NCI-H82 treated with DMSO at 0.1 percent for 48 hours (cell line): ENCODE results near the gene ZNF285.
"Not testable (repeated sequence)": the region's sequence is repeated elsewhere in the genome, so short reads cannot be mapped to it uniquely, and the experiment has no call there.

Source experiments
- DNase-seq: peaks from one replicate; lab custom pipeline; 2025; ENCODE audit not compliant: unreplicated experiment; lab: John Stamatoyannopoulos, UW

ZNF285 gene

DNA sequence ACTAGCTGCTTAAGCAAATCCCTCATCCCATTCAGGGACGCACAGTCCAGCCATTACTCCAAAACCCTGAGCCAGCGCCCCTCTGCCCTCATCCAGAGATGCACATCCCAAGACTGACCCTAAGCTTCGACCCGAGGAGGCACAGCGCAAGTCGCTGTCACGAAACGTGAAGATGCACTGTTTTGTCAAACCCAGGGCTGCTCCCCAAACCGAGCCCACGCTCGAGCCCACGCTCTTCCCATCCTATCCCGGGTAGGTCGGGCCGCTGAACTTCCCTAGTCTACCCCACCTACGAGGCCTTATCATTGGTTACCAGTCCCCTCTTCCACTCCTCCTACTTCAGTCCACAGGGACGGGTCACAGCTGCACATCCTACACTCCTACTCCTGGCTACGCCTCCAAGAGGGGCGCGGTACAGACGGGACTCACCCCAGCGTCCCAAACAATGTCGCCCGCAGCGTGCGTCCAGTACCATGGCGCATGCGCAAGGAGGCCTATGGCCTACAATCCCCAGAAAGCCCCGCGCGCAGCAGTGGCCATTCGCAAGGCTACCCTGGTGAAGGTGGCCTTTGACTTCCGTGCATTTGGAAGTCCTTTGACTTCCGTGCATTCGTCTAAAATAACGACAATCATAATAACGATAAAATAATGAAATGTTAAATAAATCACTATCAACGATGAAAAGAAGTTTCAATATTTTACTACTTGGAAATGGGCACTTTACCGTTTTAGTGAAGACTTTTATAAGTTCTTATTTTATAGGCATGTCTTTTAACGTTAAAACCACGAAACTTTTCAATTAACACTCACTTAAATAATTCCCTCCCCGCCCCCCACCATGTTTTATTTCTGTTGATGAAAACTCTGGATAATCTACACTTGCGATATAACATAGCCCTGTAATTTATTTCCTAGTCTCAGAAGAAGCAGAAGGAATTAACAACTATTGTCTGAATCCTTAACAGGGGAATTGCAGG, at the start of gene ZNF285:
ZNF285 (minus strand) TSS at position 470 of the 977 bp plus-strand sequence. CDS start 4,395 bp downstream, outside the sequence.
- no peak for DNase-seq

DNA sequence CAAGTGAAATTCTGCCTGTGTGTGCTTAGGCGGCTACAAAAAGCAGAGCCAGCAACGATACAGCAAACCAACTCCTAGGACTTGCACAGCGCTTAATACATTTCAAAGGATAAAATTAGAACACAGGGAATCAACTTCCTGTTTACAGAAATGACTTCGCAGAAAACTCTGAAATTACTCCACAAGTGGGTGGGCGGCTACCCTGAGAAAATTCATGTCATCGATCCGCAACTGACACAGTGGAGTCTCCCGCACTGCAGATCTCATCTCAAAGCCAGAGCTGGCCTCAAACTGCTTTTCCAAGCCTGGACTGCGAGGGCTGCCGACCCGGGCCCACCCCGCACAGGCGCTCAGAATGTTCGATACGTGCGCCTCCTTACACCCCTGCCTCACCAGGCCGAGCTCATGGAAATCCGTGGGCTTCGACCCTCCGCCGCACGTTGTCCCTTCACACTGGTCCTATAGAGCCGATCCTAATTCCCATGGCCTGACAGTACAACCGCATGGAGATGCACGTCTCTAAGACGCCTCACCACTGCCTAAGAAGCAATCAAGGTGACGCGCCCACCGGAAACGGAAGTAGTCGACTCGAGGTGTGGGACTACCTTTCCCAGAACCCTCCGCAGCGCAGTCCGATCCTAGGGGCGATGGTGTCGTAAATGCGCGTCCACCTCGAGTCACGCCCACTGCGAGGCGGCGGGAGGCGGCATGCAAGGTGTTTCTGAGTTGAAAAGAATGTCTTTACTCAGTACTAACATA, 46.7 kb upstream of the ZNF285 start, which contains the start of gene ZNF229:
ZNF229 (minus strand) TSS at position 557 of the 759 bp plus-strand sequence. CDS start 5,625 bp downstream, outside the sequence.
- peak; percentile 69 for DNase-seq

DNA sequence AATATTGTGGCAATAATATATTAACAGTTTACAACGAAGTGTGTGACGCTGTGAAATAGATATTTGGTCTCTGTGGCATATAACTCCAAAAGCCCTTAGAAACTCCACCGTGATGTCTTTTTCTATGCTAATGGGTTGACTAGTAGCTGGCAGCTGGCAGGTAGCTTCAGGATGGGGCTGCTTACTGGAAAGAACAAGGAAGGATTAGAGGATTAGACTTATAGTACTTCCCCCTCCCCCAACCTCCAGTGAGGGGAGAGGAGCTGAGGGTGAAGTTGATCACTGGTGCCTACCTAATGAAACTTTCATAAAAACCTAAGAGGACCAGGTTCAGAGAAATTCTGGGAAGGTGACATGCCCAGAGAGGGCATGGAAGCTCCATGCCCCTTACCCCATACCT, 37.0 kb upstream of the ZNF285 start:
- peak; percentile 61 for DNase-seq

DNA sequence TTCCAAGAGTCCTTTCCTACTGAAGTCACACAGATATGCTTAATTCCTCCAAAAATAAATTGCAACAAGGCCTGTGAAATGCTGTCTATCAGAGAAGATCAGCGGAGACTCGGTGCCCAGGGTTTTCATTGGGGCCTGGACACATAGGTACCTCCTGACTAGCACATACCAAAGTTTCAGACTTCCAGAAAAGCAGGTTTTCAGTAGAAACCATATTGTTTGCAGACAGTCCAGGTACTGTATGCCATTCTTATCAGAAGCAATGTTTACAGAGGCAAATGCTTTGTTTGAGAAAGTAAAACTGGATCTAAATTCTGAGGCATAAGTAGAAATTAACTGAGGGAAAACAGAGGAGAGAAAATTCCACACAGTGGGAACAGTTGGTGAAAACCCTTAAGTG, 34.0 kb upstream of the ZNF285 start:
- DNase-seq = no peak

DNA sequence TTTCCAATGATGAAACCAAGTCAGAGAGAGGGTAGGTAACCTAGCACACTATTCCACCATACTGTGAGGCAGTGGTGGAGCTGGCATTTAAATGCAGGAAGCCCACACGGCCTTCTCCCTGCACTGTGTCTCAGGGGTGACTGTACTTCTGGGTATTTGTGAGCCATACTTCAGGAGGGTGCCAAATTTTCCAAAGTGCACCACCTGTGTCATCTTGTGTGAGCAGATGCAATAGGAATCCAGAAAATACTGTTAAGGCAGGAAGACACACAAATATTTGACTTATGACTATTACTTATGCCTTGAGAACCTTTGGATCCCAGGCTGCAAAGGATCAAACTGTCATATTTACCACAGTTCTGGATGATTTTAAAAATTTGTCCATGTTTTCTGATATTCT, 29.5 kb upstream of the ZNF285 start:
- DNase-seq = no peak

DNA sequence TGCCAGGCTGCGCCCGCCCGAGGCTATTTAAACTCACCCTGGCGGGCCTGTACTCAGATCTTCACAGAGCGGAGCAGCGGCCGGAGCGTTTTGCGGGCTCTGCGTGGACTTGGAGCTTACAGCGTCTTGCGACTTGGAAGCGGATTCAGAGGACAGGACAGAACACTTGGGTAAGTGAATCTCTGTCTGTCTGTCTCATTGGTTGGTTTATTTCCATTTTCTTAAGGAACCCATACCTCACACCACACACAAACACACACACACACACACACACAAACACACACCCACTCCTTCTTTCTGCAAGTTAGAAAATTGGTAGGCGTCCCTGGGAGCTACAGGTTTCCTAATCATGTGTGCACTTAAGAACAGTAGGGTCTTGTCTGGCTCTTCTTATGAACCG, 14.1 kb upstream of the ZNF285 start:
- DNase-seq = not testable (repeated sequence)

DNA sequence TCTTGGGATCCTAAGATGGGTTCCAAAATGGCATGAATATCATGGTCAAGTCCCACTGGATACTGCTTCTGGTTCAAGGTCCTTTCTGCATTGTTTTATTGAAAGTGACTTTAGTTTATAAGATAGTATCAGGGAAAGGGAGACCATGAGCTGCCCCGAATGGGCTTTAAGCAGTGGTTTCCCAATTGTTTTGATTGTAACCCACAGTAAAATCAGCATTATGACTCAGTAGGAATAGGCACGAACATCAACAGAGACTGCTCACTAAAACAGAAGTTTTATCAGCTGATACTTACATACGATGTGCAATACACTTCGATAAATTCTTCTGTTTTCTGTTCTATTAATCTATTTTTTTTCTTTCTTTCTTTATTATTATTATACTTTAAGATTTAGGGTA, 12.1 kb downstream of the ZNF285 start:
- DNase-seq = not testable (repeated sequence)

DNA sequence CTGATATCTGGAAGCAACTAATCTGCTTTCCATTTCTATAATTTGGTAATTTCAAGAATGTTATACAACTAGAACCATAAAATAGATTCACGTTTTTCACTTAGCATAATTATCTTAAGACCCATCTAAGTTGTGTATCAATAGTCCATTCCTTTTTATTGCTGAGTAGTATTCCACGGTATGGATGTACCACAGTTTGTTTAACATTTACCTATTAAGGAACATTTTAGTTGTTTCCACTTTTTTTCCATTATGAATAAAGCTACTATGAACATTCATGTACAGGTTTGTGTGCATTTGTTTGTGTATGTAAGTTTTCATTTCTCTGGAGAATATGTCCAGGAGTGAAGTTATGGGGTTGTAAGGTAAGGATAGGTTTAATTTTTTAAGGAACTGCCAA, 26.6 kb downstream of the ZNF285 start:
- DNase-seq = no peak

DNA sequence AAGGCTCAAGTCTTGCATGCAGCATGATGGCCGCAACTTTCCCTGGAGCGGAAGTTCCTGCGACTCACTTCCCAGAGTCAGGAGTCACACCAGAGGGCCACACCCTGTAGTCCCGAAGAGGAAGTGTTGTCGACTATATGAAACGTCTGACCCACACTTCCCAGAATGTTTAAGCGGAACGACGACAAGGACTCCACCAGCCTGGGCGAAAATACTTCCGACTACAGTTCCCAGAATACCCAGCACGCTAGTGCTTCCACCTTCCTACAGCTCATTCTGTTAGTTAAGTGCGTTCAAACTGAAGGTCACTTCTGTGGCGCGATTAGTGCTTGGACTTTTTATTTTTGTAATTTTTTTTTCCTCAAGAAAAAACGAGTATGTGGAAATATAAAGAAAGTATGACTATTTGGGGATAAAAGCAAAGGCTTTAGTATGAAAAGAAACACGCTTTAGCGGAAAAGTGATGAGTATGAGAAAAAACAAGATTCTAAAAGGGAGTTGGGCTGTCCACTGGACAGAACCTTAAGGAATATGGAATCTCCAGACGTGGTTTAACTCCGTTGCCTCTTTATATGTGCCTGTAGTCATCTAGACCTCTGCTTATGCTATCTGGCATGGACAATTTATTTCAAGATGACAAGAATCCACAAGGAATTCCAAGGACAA, 29.5 kb downstream of the ZNF285 start:
- DNase-seq = no peak

DNA sequence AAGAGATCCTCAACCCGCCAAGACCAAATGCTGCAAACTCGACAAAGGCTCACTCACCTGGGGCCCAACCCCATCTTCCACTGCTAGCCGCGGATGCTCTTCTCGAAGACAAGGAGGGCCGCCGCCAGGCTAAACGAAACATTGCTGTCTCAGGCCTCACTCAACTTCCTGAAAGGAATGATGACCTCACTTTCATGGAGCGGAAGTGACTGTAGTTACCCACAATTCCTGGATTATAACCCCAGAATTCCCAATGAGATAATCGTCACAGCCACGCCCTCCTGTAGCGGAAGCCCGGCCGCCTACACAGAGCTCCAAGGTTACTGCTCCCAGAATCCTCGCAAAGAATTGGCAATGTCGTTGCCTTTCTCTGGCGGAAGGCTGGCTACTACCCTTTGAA, 34.4 kb downstream of the ZNF285 start:
- DNase-seq = no peak

DNA sequence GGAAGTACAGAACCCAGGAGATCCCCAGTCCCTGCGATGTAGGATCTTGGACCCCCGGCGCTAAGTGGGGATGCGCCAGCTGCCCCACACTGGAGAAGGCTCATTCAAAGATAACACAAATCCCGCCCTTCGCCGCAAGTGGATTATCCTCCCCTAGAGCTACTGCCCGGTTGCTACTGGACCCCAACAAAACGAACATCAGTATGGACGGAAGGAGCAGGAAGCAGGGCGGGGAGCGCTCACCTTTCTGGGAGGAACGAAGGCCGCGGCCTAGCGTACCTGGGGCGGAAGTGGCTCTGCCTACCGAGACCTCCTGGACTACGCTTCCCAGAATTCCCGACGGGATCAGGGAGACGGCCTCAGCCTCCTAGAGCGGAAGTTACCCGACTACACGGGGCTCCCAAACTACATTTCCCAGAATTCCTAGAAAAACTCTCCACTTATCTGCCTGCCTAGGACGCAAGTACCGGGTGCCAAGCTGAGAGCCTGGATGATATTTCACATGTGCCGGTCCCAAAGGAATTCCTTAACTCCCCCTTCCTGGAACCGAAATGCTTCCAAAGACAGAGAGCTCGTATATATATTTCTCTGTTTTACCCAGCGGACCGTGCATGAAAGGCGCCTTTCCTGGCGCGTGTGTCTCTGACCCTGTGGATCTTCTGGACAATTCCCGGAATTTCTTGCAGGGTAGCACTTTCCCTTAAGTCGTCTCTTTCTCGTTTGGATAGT, 44.9 kb downstream of the ZNF285 start, which contains the start of gene ZNF112:
ZNF112 (minus strand) TSS at position 298 of the 729 bp plus-strand sequence. CDS start 16,141 bp downstream, outside the sequence.
- peak; percentile 93 for DNase-seq

DNA sequence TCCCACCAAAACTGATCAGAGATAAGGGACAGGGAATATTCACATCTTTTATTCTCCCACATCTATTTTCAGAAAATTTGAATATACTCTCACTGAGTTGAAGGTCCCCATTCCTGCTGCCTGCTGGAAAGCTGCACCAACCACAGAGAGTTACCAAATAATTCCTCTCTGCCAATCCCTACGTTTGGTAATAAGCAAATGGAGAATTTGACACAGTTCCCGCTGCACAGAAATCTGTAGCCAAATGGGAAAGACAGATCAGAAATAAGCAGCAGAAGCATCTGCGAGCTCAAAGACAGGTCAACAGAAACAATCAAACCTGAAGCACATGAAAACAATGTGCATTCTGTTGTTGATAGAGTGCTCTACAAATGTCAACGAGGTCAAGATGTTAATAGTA, 54.9 kb downstream of the ZNF285 start:
- DNase-seq = no peak

DNA sequence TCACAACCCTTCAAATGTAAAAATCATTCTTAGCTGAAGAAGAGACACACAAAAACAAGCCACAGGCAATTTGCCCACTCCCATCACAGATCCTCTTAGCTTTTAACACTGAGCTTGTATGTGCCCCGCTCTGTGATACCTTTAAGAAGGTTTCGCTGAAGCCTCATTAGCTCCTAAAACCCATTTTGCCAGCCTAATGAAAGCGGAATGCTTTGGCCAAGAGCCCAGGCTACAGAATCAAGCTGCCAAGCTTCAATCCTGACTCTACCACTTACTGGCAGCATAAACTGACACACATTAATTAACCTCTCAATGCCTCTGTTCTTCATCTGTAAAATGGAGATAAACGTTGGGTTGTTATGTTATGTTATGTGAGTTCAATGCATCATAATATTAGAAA, 55.4 kb downstream of the ZNF285 start:
- DNase-seq = peak; percentile 16

DNA sequence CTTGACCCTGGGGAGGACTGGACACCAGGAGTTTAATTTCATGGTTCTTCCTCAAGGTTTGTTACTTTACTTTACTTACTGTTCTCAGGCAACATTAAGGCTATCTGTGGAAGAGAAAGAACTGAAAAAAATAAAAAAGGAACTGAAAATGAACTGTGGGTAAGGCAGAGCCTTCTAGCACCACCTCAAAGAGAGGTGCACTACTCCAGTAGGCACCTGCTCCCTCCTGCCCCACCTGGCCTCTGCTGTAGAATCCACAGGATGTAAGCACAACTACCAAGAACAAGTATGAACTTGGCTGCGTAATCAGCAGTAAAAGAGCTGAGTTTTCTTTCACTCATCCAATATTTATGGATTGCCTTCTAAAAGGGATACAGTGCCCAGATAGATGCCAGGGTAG, 57.2 kb downstream of the ZNF285 start:
- no peak for DNase-seq

DNA sequence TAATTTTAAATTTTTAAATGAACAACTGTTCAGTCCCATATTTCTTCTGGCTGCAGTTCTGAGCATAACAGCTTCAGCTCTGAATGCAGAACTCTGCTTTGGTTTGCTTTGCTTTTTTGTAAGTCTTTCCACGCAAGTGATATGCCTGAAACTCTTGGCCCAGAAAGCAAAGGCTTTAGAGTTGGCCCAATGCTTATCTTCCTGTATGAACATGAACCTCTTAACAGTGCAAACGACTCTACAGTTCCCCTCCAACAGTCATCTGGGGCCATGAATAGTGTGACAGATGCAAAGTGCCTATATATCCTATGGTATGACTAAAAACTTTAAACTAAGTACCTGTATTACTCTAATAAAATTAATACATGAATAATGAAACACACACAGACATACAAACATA, 59.6 kb downstream of the ZNF285 start:
- no peak for DNase-seq

DNA sequence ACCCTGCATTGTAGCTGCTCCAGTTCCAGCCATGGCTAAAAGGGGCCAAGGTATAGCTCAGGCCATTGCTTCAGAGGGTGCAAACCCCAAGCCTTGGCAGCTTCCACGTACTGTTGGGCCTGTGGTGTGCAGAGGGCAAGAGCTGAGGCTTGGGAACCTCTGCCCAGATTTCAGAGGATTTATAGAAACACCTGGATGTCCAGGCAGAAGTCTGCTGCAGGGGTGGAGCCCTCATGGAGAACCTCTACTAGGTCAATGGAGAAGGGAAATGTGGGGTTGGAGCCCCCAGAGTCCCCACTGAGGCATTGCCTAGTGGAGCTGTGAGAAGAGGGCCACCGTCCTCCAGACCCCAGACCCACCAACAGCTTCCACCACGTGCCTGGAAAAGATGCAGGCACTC, 66.8 kb downstream of the ZNF285 start:
- not testable (repeated sequence) for DNase-seq
